Liver (tissue), 9 donors: Measurements from ENCODE around the gene BRAT1. TPM values are rescaled to one million over a fixed set of nuclear protein-coding genes. Genes with fewer than 3 reads are reported as not detected.

Experiments used
- DNase-seq: peaks from one replicate; pipeline ENCODE4 v3.0.0-alpha.2; 2017; ENCODE audit warnings: low spot score
- H3K27ac ChIP-seq, 2 donors: one replicate each; pipeline ENCODE4 v1.7.0; 2013; ENCODE audit warnings: inconsistent platforms in 2 of 2, low read length in 2 of 2, control low read depth in 1 of 2, low read depth in 1 of 2, mild to moderate bottlenecking in 1 of 2
- H3K27me3 ChIP-seq, 4 donors: one replicate each; pipeline versions ENCODE4 v1.6.1 to v1.7.0; 2013; ENCODE audit warnings: low read length in 3 of 4, inconsistent platforms in 1 of 4, mild to moderate bottlenecking in 1 of 4, moderate library complexity in 1 of 4; ENCODE audit not compliant: control insufficient read depth in 4 of 4, insufficient read depth in 4 of 4
- H3K36me3 ChIP-seq, 4 donors: one replicate each; pipeline versions ENCODE4 v1.6.1 to v1.7.0; 2013; ENCODE audit warnings: low read length in 3 of 4, mild to moderate bottlenecking in 3 of 4, low read depth in 1 of 4, moderate library complexity in 1 of 4; ENCODE audit not compliant: control insufficient read depth in 4 of 4, insufficient read depth in 3 of 4
- H3K4me1 ChIP-seq, 4 donors: one replicate each; pipeline versions ENCODE4 v1.6.1 to v1.7.0; 2013; ENCODE audit warnings: low read length in 3 of 4, mild to moderate bottlenecking in 3 of 4, moderate library complexity in 1 of 4; ENCODE audit not compliant: control insufficient read depth in 4 of 4, insufficient read depth in 4 of 4
- H3K4me3 ChIP-seq, 3 donors: one replicate each; pipeline versions ENCODE4 v1.6.1 to v1.7.0; 2013; ENCODE audit warnings: low read length in 3 of 3, control low read depth in 1 of 3, low read depth in 1 of 3, mild to moderate bottlenecking in 1 of 3
- H3K9ac ChIP-seq, 2 donors: one replicate each; pipeline ENCODE4 v1.7.0; 2013; ENCODE audit warnings: low read length in 2 of 2, mild to moderate bottlenecking in 2 of 2, moderate library complexity in 2 of 2, control low read depth in 1 of 2, low read depth in 1 of 2
- H3K9me3 ChIP-seq, 4 donors: one replicate each; pipeline versions ENCODE4 v1.6.1 to v1.7.0; 2013; ENCODE audit warnings: low read length in 3 of 4; ENCODE audit not compliant: control insufficient read depth in 4 of 4
- EGR1 ChIP-seq, 2 donors: IDR thresholded peaks; 2 replicates each; pipeline ENCODE4 v1.6.1; 2016 to 2018; ENCODE audit warnings: antibody characterized with exemption in 2 of 2, low read depth in 2 of 2
- FOXA2 ChIP-seq: IDR thresholded peaks from 2 replicates; pipeline ENCODE4 v1.6.1; 2016; ENCODE audit warnings: antibody characterized with exemption
- GABPA ChIP-seq, 2 donors: IDR thresholded peaks in 1 of 2; conservative IDR thresholded peaks in 1 of 2; 2 replicates each; pipeline ENCODE4 v1.6.1; 2016; ENCODE audit warnings: antibody characterized with exemption in 2 of 2, mild to moderate bottlenecking in 1 of 2, moderate library complexity in 1 of 2
- HNF4A ChIP-seq, 2 donors: conservative IDR thresholded peaks; 2 replicates each; pipeline ENCODE4 v1.6.1; 2016; ENCODE audit warnings: antibody characterized with exemption in 2 of 2, mild to moderate bottlenecking in 2 of 2
- HNF4G ChIP-seq: IDR thresholded peaks from 2 replicates; pipeline ENCODE4 v1.6.1; 2016; ENCODE audit warnings: antibody characterized with exemption
- JUND ChIP-seq, 2 donors: IDR thresholded peaks; 2 replicates each; pipeline ENCODE4 v1.6.1; 2016; ENCODE audit warnings: antibody characterized with exemption in 2 of 2
- NR2F2 ChIP-seq: IDR thresholded peaks from 2 replicates; pipeline ENCODE4 v1.6.1; 2016; ENCODE audit warnings: antibody characterized with exemption
- RAD21 ChIP-seq, 2 donors: IDR thresholded peaks; 2 replicates each; pipeline ENCODE4 v1.6.1; 2016; ENCODE audit warnings: antibody characterized with exemption in 2 of 2, mild to moderate bottlenecking in 2 of 2
- RXRA ChIP-seq, 2 donors: IDR thresholded peaks; 2 replicates each; pipeline ENCODE4 v1.6.1; 2017 to 2018; ENCODE audit warnings: antibody characterized with exemption in 2 of 2, mild to moderate bottlenecking in 1 of 2
- SP1 ChIP-seq: IDR thresholded peaks from 2 replicates; pipeline ENCODE4 v1.6.1; 2018; ENCODE audit warnings: antibody characterized with exemption, mild to moderate bottlenecking
- YY1 ChIP-seq: IDR thresholded peaks from 2 replicates; pipeline ENCODE4 v1.6.1; 2016; ENCODE audit warnings: antibody characterized with exemption, mild to moderate bottlenecking
- WGBS: extraction: QIAGEN DNeasy Blood & Tissue Kit; methylation state at CpG from one replicate; pipeline ENCODE4 v1.1.7; 2013; 5-methylcytosine and 5-hydroxymethylcytosine counted together
- polyA plus RNA-seq, 2 donors: library from polyadenylated mRNA; stranded (reverse) in 1 of 2; unstranded in 1 of 2; fragments of 200-250 nt in 1 of 2; fragments of >200 nt in 1 of 2; fragmentation: Nextera tagmentation in 1 of 2; extraction: Ambion mirVana in 1 of 2; gene quantifications; one replicate each; pipeline versions ENCODE4 v1.2.1 to v1.2.3, GENCODE V29; 2013 to 2015
- total RNA-seq, 2 donors: library from RNA; depleted of rRNA; stranded (reverse); fragments of >200 nt; gene quantifications; one replicate each; pipeline ENCODE4 v1.2.3, GENCODE V29; 2014
- TF ChIP-seq, protein P1 (sequence below): IDR thresholded peaks from 2 replicates; pipeline ENCODE4 v1.6.1; 2016; ENCODE audit warnings: antibody characterized with exemption, mild to moderate bottlenecking
- TF ChIP-seq, protein P2 (sequence below): IDR thresholded peaks from 2 replicates; pipeline ENCODE4 v1.6.1; 2016; ENCODE audit warnings: antibody characterized with exemption
- TF ChIP-seq, protein P3 (sequence below): fragments of 150-350 bp; IDR thresholded peaks from 2 replicates; pipeline ENCODE4 v1.5.1; 2017; ENCODE audit warnings: improper control_type of control experiment, low read depth, low read length; ENCODE audit not compliant: missing input control
- TF ChIP-seq, protein P4 (sequence below): IDR thresholded peaks from 2 replicates; pipeline ENCODE4 v1.6.1; 2016; ENCODE audit warnings: antibody characterized with exemption
- donor health status: healthy.
- donor health status: healthy.
- donor health status: healthy.
- donor health status: healthy.
- donor health status: healthy.

BRAT1 gene
- total and polyA plus RNA-seq, 4 donors, result 10.0 to 20.7 (median 16.7) TPM

DNA sequence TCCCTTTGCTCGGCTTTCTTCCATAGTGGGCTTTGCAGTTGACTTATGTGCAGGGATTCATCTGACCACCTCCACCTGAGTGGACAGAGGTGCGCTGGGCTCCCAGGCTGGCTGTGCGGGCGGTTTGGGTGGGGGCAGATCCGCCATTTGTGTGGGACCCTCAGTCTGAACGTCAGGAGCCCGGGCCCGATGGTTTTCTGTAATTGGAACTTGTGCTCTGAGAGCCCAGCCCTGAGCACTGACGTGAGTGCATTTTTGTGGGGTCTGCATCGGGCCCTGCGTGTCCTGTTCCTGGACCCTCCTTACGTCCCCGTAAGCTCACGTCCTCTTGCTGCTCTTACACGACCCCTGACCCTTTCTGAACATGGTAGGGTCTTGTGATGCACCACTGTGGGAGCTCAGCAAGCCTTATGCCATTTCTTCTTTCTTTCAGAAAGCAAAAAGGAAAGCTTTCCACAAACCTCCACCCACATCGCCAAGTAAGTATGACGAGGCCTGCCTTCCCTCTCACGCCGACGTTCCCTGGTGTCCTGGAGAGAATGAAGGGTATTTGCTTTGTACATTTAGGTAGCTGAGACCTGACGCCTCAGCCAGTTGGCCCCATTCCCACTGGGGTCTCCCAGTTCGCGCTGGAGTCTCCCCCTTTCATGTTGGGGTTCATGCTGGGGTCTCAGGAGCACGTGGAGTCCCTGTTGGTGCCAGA is 13.3 kb upstream of the BRAT1 start (continued):
- TF ChIP-seq, protein P1, sequence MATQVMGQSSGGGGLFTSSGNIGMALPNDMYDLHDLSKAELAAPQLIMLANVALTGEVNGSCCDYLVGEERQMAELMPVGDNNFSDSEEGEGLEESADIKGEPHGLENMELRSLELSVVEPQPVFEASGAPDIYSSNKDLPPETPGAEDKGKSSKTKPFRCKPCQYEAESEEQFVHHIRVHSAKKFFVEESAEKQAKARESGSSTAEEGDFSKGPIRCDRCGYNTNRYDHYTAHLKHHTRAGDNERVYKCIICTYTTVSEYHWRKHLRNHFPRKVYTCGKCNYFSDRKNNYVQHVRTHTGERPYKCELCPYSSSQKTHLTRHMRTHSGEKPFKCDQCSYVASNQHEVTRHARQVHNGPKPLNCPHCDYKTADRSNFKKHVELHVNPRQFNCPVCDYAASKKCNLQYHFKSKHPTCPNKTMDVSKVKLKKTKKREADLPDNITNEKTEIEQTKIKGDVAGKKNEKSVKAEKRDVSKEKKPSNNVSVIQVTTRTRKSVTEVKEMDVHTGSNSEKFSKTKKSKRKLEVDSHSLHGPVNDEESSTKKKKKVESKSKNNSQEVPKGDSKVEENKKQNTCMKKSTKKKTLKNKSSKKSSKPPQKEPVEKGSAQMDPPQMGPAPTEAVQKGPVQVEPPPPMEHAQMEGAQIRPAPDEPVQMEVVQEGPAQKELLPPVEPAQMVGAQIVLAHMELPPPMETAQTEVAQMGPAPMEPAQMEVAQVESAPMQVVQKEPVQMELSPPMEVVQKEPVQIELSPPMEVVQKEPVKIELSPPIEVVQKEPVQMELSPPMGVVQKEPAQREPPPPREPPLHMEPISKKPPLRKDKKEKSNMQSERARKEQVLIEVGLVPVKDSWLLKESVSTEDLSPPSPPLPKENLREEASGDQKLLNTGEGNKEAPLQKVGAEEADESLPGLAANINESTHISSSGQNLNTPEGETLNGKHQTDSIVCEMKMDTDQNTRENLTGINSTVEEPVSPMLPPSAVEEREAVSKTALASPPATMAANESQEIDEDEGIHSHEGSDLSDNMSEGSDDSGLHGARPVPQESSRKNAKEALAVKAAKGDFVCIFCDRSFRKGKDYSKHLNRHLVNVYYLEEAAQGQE, result no peak
- TF ChIP-seq SP1, result no peak

DNA sequence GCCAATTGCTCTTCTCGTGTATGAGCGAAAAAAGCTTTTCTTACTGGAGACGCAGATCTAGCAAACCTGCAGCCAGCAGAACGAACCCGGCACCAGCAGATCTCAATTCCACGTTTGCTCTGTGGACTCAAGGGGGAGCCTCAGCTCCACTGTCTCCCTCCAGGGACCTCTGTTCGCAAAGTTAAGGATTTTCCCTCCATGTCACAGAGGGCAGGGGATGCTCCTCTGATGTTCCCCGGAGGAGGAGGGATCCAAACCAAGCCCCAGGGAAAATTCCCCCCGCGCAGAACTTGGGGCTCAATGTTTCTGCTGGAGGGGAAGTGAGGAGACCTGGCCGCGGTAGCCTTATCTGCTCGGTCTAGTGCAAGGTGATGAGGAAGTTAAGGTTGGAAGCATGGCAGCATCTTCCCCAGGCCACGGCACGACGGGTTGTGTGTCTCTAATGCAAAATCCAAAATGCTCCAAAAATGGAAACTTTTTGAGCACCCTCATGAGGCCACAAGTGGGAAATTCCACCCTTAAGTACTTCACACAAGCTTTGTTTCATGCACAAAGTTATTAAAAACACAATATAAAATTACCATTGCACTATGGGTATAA is 12.5 kb upstream of the BRAT1 start:
- peaks cover 0 to 21% (median 10%) of the 10 kb centered on the region in 4 donors for H3K4me1 ChIP-seq
- DNase-seq, result no peak
- H3K27ac ChIP-seq, result no peak overlapping the region
- H3K36me3 ChIP-seq, result peaks cover 0 to 2% (median 1%) of the 10 kb centered on the region in 4 donors
- TF ChIP-seq, protein P2, sequence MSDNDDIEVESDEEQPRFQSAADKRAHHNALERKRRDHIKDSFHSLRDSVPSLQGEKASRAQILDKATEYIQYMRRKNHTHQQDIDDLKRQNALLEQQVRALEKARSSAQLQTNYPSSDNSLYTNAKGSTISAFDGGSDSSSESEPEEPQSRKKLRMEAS, result no peak
- TF ChIP-seq RAD21 (IDR thresholded peaks at IDR 0.05), result peak; percentile 69 to 78
- TF ChIP-seq, protein P3, sequence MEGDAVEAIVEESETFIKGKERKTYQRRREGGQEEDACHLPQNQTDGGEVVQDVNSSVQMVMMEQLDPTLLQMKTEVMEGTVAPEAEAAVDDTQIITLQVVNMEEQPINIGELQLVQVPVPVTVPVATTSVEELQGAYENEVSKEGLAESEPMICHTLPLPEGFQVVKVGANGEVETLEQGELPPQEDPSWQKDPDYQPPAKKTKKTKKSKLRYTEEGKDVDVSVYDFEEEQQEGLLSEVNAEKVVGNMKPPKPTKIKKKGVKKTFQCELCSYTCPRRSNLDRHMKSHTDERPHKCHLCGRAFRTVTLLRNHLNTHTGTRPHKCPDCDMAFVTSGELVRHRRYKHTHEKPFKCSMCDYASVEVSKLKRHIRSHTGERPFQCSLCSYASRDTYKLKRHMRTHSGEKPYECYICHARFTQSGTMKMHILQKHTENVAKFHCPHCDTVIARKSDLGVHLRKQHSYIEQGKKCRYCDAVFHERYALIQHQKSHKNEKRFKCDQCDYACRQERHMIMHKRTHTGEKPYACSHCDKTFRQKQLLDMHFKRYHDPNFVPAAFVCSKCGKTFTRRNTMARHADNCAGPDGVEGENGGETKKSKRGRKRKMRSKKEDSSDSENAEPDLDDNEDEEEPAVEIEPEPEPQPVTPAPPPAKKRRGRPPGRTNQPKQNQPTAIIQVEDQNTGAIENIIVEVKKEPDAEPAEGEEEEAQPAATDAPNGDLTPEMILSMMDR, result peak; percentile 28
- H3K4me3 ChIP-seq, result no peak overlapping the region
- no peak overlapping the region for H3K9ac ChIP-seq
- H3K27me3 ChIP-seq, result no peaks in the 10 kb centered on the region
- no peaks in the 10 kb centered on the region for H3K9me3 ChIP-seq
- WGBS, result 70% methylated on average over 16 of the region's 16 CpGs

DNA sequence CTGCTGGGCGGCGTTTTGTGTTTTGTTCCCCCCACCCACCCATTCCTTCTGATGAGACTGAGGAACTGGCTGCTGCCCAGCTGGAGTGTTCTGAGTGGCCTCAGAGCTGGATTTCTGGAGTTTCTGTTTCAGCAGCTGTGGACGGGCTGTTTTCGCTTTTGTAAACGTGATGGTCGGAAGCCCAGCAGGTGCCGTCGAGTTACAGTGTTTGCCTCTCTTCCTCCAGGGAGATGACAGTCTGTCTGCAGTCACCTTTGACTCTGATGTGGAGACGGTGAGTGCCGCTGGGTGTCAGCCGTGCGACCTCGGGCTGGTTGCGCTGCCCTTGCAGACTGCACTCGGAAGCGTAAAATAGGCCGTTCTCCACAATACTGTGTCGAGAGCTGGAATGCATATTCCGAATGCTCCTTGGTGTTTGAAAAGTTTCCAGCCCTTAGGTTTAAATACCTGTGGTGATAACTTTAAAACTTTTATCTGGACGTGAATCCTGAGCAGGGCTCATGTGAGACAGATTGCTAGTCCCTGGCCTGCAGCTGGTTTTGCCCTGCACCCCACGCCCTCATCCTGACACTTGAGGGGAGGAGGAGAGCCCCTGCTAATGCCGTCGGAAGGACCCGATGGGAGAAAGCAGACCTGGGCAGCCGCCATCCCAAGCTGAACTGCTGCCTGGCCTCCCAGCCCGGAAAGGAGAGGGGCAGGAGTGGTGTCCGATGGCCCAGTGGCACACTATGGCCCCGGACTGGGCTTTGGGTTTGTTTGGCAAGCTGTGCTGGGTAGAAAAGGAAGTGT is 11.8 kb upstream of the BRAT1 start:
- H3K4me3 ChIP-seq, result no peak overlapping the region
- H3K9ac ChIP-seq, result peak overlapping the region in 1 of 2 donors; percentile 9
- TF ChIP-seq SP1 (peak; percentile 34), RXRA (IDR thresholded peaks at IDR 0.05) (peak in 1 of 2 donors; percentile 26), GABPA (IDR thresholded peaks at IDR 0.05 in 1 of 2, conservative IDR thresholded peaks at IDR 0.05 in 1 of 2) (no peak), RAD21 (IDR thresholded peaks at IDR 0.05) (peak; percentile 66 to 75), JUND (IDR thresholded peaks at IDR 0.05) (no peak), YY1 (no peak), EGR1 (IDR thresholded peaks at IDR 0.05; ENCODE audit: low read depth in 2 of 2) (no peak), FOXA2 (no peak), HNF4A (conservative IDR thresholded peaks at IDR 0.05) (peak in 1 of 2 donors; percentile 19), NR2F2 (no peak), HNF4G (no peak)
- TF ChIP-seq, protein P1, result no peak
- TF ChIP-seq, protein P4, sequence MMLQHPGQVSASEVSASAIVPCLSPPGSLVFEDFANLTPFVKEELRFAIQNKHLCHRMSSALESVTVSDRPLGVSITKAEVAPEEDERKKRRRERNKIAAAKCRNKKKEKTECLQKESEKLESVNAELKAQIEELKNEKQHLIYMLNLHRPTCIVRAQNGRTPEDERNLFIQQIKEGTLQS, result no peak
- TF ChIP-seq, protein P3, result peak; percentile 33
- H3K27ac ChIP-seq, result peak overlapping the region in 1 of 2 donors; percentile 13
- H3K9me3 ChIP-seq, result no peaks in the 10 kb centered on the region
- no peaks in the 10 kb centered on the region for H3K27me3 ChIP-seq
- 55% methylated on average over 28 of the region's 28 CpGs for WGBS
- H3K36me3 ChIP-seq, result peaks cover 0 to 2% (median 1%) of the 10 kb centered on the region in 4 donors
- DNase-seq, result no peak
- H3K4me1 ChIP-seq, result peaks cover 0 to 21% (median 10%) of the 10 kb centered on the region in 4 donors
